PC-9 (cell line): ENCODE results near the gene SH3RF2.

Source experiments
- EZH2 ChIP-seq: fragments of 200-600 bp; sonication (generic); IDR thresholded peaks from 2 replicates; pipeline ENCODE4 v1.8.0; 2017; ENCODE audit warnings: antibody characterized with exemption, low read depth
- TF ChIP-seq, protein P1 (sequence below): fragments of 200-600 bp; sonication (generic); conservative IDR thresholded peaks from 2 replicates; pipeline ENCODE4 v1.6.1; 2017; ENCODE audit warnings: mixed run types, antibody characterized with exemption, mild to moderate bottlenecking, moderate library complexity

DNA sequence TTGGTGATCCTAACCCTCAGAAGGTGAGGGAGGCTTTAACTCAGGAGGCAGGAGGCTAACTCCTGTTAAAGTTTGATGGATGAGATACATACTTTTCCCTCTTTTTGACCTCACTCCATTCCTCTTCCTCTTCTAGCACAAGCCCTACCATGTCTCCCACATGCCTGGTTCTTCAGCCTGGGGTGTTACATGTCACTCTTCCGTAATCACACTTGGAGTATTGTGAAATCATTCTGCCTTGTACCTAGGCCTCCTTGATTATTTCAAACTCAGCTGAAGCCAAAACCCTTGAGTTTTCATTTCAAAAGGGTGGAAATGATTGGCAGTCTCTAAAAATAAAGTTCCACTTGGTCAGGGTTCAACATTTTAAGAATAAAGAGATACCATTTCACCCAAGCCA, 167.2 kb downstream of the SH3RF2 start:
- TF ChIP-seq EZH2: no peak
- TF ChIP-seq, protein P1, sequence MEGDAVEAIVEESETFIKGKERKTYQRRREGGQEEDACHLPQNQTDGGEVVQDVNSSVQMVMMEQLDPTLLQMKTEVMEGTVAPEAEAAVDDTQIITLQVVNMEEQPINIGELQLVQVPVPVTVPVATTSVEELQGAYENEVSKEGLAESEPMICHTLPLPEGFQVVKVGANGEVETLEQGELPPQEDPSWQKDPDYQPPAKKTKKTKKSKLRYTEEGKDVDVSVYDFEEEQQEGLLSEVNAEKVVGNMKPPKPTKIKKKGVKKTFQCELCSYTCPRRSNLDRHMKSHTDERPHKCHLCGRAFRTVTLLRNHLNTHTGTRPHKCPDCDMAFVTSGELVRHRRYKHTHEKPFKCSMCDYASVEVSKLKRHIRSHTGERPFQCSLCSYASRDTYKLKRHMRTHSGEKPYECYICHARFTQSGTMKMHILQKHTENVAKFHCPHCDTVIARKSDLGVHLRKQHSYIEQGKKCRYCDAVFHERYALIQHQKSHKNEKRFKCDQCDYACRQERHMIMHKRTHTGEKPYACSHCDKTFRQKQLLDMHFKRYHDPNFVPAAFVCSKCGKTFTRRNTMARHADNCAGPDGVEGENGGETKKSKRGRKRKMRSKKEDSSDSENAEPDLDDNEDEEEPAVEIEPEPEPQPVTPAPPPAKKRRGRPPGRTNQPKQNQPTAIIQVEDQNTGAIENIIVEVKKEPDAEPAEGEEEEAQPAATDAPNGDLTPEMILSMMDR: no peak
